Smooth muscle cell (in vitro differentiated cells): ENCODE measurements around the gene FOXP1. TPM values are rescaled to one million over a fixed set of nuclear protein-coding genes. Genes with fewer than 3 reads are reported as not detected.
A peak's percentile ranks its signal among the peaks of the same experiment; 100 is the strongest.

Experiments
- DNase-seq: peaks from one replicate; lab custom pipeline; 2025; ENCODE audit not compliant: unreplicated experiment; lab: John Stamatoyannopoulos, UW
- H2AFZ ChIP-seq: fragments of 200-600 bp; sonication (generic); 2 replicates; pipeline ENCODE4 v1.6.0; 2016; ENCODE audit warnings: antibody characterized with exemption, low read depth, mild to moderate bottlenecking
- H3F3A ChIP-seq: fragments of 200-600 bp; sonication (generic); 2 replicates; pipeline ENCODE4 v1.6.0; 2017; ENCODE audit warnings: antibody characterized with exemption, low read depth
- H3K27ac ChIP-seq: fragments of 200-600 bp; sonication (generic); 2 replicates; pipeline ENCODE4 v1.5.1; 2016; ENCODE audit warnings: low read depth, mild to moderate bottlenecking
- H3K27me3 ChIP-seq: fragments of 200-600 bp; sonication (generic); 2 replicates; pipeline ENCODE4 v1.6.1; 2016; ENCODE audit warnings: low read depth, mild to moderate bottlenecking
- H3K36me3 ChIP-seq: fragments of 200-600 bp; sonication (generic); 2 replicates; pipeline ENCODE4 v1.5.1; 2016; ENCODE audit warnings: low read depth
- H3K4me1 ChIP-seq: fragments of 200-600 bp; sonication (generic); 2 replicates; pipeline ENCODE4 v1.5.1; 2016; ENCODE audit warnings: low read depth
- H3K4me2 ChIP-seq: fragments of 200-600 bp; sonication (generic); 2 replicates; pipeline ENCODE4 v1.6.0; 2016; ENCODE audit warnings: mild to moderate bottlenecking
- H3K4me3 ChIP-seq: fragments of 200-600 bp; sonication (generic); 2 replicates; pipeline ENCODE4 v1.5.1; 2016; ENCODE audit warnings: mild to moderate bottlenecking
- H3K79me2 ChIP-seq: fragments of 200-600 bp; sonication (generic); 2 replicates; pipeline ENCODE4 v1.6.0; 2016; ENCODE audit warnings: low read depth, mild to moderate bottlenecking
- H3K9ac ChIP-seq: fragments of 200-600 bp; sonication (generic); 2 replicates; pipeline ENCODE4 v1.6.0; 2016; ENCODE audit warnings: low read depth
- H3K9me3 ChIP-seq: fragments of 200-600 bp; sonication (generic); replicated peaks from 2 replicates; pipeline ENCODE4 v1.5.1; 2016; ENCODE audit warnings: low read depth
- H4K20me1 ChIP-seq: fragments of 200-600 bp; sonication (generic); 2 replicates; pipeline ENCODE4 v1.6.0; 2016; ENCODE audit warnings: low read depth
- CTCF ChIP-seq: fragments of 200-600 bp; sonication (generic); IDR thresholded peaks from 2 replicates; pipeline ENCODE4 v1.5.1; 2017; ENCODE audit warnings: borderline replicate concordance, mild to moderate bottlenecking, antibody characterized with exemption; ENCODE audit not compliant: insufficient read depth, poor library complexity, severe bottlenecking
- WGBS: methylation state at CpG from one replicate; pipeline ENCODE4 v1.1.7; 2016; ENCODE audit warnings: low lambda C conversion rate; 5-methylcytosine and 5-hydroxymethylcytosine counted together
- polyA plus RNA-seq: library from polyadenylated mRNA; unstranded; fragments of >200 nt; fragmentation: Nextera tagmentation; extraction: Ambion mirVana; gene quantifications from 2 replicates; pipeline ENCODE4 v1.2.1, GENCODE V29; 2016
- total RNA-seq: library from RNA; depleted of rRNA; stranded (reverse); fragments of >200 nt; gene quantifications from 2 replicates; pipeline ENCODE4 v1.2.3, GENCODE V29; 2014

The FOXP1 gene
- total and polyA plus RNA-seq, 2 experiments from 2014 or later: 40.9 to 68.0 TPM

- Histone ChIP-seq H3K4me3 (no peak overlapping the region), H3K36me3 (no peaks in the 10 kb centered on the region), H3K9ac (no peak overlapping the region), H3K4me1 (peaks cover 4% of the 10 kb centered on the region), H3F3A (no peaks in the 10 kb centered on the region), H3K27ac (no peak overlapping the region), H2AFZ (no peak overlapping the region), H4K20me1 (peaks cover 13% of the 10 kb centered on the region), H3K27me3 (no peaks in the 10 kb centered on the region), H3K4me2 (no peak overlapping the region), H3K79me2 (peaks cover 5% of the 10 kb centered on the region), H3K9me3 (no peaks in the 10 kb centered on the region)
- DNase-seq: no peak
- 61% methylated on average over 1 of the region's 1 CpG for WGBS
- TF ChIP-seq CTCF: no peak
These were observed 368.2 kb downstream of the FOXP1 start for GRCh38 chr3:71215351-71215750.

- H4K20me1 ChIP-seq: peaks cover 13% of the 10 kb centered on the region
- no peaks in the 10 kb centered on the region for H3K27me3 ChIP-seq
- no peak overlapping the region for H3K4me3 ChIP-seq
- H3K9me3 ChIP-seq: no peaks in the 10 kb centered on the region
- no peaks in the 10 kb centered on the region for H3K36me3 ChIP-seq
- no peak overlapping the region for H2AFZ ChIP-seq
- H3K79me2 ChIP-seq: peaks cover 3% of the 10 kb centered on the region
- H3K4me2 ChIP-seq: no peak overlapping the region
- H3K9ac ChIP-seq: no peak overlapping the region
- DNase-seq: no peak
- 91% methylated on average over 1 of the region's 1 CpG for WGBS
- H3F3A ChIP-seq: no peaks in the 10 kb centered on the region
- H3K4me1 ChIP-seq: peaks cover 9% of the 10 kb centered on the region
- no peak for TF ChIP-seq CTCF
- H3K27ac ChIP-seq: no peak overlapping the region
These were observed 368.7 kb downstream of the FOXP1 start for GRCh38 chr3:71214797-71215196.

- H3K9me3 ChIP-seq: no peaks in the 10 kb centered on the region
- H3K36me3 ChIP-seq: no peaks in the 10 kb centered on the region
- DNase-seq: no peak
- H4K20me1 ChIP-seq: peaks cover 13% of the 10 kb centered on the region
- no peak for TF ChIP-seq CTCF
- H2AFZ ChIP-seq: no peak overlapping the region
- H3F3A ChIP-seq: no peaks in the 10 kb centered on the region
- WGBS: 98% methylated on average over 4 of the region's 4 CpGs
- no peaks in the 10 kb centered on the region for H3K27me3 ChIP-seq
- H3K27ac ChIP-seq: no peak overlapping the region
- H3K4me2 ChIP-seq: no peak overlapping the region
- no peak overlapping the region for H3K4me3 ChIP-seq
- H3K4me1 ChIP-seq: peaks cover 15% of the 10 kb centered on the region
- H3K9ac ChIP-seq: no peak overlapping the region
- H3K79me2 ChIP-seq: peaks cover 8% of the 10 kb centered on the region
These were observed 369.5 kb downstream of the FOXP1 start for GRCh38 chr3:71214016-71214415.

- Histone ChIP-seq H3K27me3 (no peaks in the 10 kb centered on the region), H3K4me1 (peaks cover 25% of the 10 kb centered on the region), H3F3A (peaks cover 4% of the 10 kb centered on the region), H3K79me2 (peaks cover 10% of the 10 kb centered on the region), H3K4me2 (no peak overlapping the region), H2AFZ (no peak overlapping the region), H3K9me3 (no peaks in the 10 kb centered on the region), H3K27ac (peak overlapping the region; percentile 45), H3K36me3 (no peaks in the 10 kb centered on the region), H3K9ac (no peak overlapping the region), H3K4me3 (no peak overlapping the region), H4K20me1 (peaks cover 32% of the 10 kb centered on the region)
- DNase-seq: no peak
- TF ChIP-seq CTCF: no peak
- 98% methylated on average over 4 of the region's 4 CpGs for WGBS
These were observed 372.4 kb downstream of the FOXP1 start for GRCh38 chr3:71211083-71211482.
